AG04449 (cell line): ENCODE measurements around the gene KIAA0513.
A peak's percentile ranks its signal among the peaks of the same experiment; 100 is the strongest.

Experiments used
- CTCF ChIA-PET: fragments of 350-600 bp; formaldehyde crosslinking; extraction: SDS; loops from one replicate; lab custom pipeline; 2021; ENCODE audit warnings: antibody characterized with exemption; lab: Yijun Ruan, JAX
- POLR2A ChIA-PET: fragments of 400-600, 350-600 bp; formaldehyde crosslinking; extraction: SDS; loops from one replicate; lab custom pipeline; 2020; ENCODE audit warnings: antibody characterized with exemption, inconsistent platforms; lab: Yijun Ruan, JAX
- DNase-seq: peaks from one replicate; pipeline ENCODE4 v3.0.0-alpha.2; 2010; ENCODE audit warnings: low read depth, low spot score
- H3K4me3 ChIP-seq: 2 replicates; pipeline ENCODE4 v1.5.1; 2011; ENCODE audit warnings: low read depth, mild to moderate bottlenecking, control low read depth, low read length
- TF ChIP-seq, protein P1 (sequence below): IDR thresholded peaks from one replicate; pipeline ENCODE4 v1.5.1; 2011; ENCODE audit warnings: mild to moderate bottlenecking, moderate library complexity, low read length, control low read depth, inconsistent platforms; ENCODE audit not compliant: insufficient read depth; ENCODE audit errors: missing control alignments

Gene KIAA0513

GRCh38 chr16:85018529-85019236, 8.9 kb upstream of the KIAA0513 start:
- TF ChIP-seq, protein P1, sequence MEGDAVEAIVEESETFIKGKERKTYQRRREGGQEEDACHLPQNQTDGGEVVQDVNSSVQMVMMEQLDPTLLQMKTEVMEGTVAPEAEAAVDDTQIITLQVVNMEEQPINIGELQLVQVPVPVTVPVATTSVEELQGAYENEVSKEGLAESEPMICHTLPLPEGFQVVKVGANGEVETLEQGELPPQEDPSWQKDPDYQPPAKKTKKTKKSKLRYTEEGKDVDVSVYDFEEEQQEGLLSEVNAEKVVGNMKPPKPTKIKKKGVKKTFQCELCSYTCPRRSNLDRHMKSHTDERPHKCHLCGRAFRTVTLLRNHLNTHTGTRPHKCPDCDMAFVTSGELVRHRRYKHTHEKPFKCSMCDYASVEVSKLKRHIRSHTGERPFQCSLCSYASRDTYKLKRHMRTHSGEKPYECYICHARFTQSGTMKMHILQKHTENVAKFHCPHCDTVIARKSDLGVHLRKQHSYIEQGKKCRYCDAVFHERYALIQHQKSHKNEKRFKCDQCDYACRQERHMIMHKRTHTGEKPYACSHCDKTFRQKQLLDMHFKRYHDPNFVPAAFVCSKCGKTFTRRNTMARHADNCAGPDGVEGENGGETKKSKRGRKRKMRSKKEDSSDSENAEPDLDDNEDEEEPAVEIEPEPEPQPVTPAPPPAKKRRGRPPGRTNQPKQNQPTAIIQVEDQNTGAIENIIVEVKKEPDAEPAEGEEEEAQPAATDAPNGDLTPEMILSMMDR: no peak

GRCh38 chr16:85019659-85020245, 7.8 kb upstream of the KIAA0513 start:
- no peak overlapping the region for H3K4me3 ChIP-seq
- ChIA-PET POLR2A (interaction anchor here (0.6 kb wide), 1 partner anchor 34 kb away, joined by 6 read pairs; no protein-coding TSS in a partner anchor), CTCF (no interaction called here)
- TF ChIP-seq, protein P1: no peak
- DNase-seq: no peak

More at GRCh38 chr16:85018529-85019236, 8.9 kb upstream of the KIAA0513 start:
- CTCF ChIA-PET: no interaction called here
- POLR2A ChIA-PET: no interaction called here
- DNase-seq: no peak
- H3K4me3 ChIP-seq: no peak overlapping the region

- CTCF ChIA-PET: interaction anchor here (0.8 to 2.6 kb wide), 8 partner anchors 10 to 61 kb away, joined by 3 to 18 read pairs (median 4); no protein-coding TSS in a partner anchor
- TF ChIP-seq, protein P1: no peak
- H3K4me3 ChIP-seq: no peak overlapping the region
- POLR2A ChIA-PET: interaction anchor here (2.4 kb wide), 1 partner anchor 15 kb away, joined by 15 read pairs; the partner anchor contains the start of gene ZDHHC7
- DNase-seq: no peak
These were observed 1.6 kb upstream of the KIAA0513 start for GRCh38 chr16:85025781-85026653.

GRCh38 chr16:85026703-85027102, 892 bp upstream of the KIAA0513 start:
- peak overlapping the region; percentile 81 for H3K4me3 ChIP-seq
- TF ChIP-seq, protein P1: no peak
- POLR2A ChIA-PET: interaction anchor here (1.3 to 2.4 kb wide), 3 partner anchors 15 to 46 kb away, joined by 4 to 15 read pairs (median 5); partner anchors contain the start of gene ZDHHC7

GRCh38 chr16:85027958-85028684, 526 bp downstream of the KIAA0513 start:
- H3K4me3 ChIP-seq: peak overlapping the region; percentile 81
- ChIA-PET POLR2A (interaction anchor here (1.3 to 2.4 kb wide), 3 partner anchors 17 to 45 kb away, joined by 4 to 15 read pairs (median 5); partner anchors contain the start of gene ZDHHC7), CTCF (interaction anchor here (0.9 to 2.6 kb wide), 12 partner anchors 15 to 356 kb away, joined by 3 to 18 read pairs (median 4); no protein-coding TSS in a partner anchor)
- DNase-seq: no peak
- TF ChIP-seq, protein P1: peak; percentile 38

More at GRCh38 chr16:85026703-85027102, 892 bp upstream of the KIAA0513 start:
- DNase-seq: no peak
- CTCF ChIA-PET: interaction anchor here (0.6 to 2.6 kb wide), 16 partner anchors 10 to 419 kb away, joined by 3 to 18 read pairs (median 3); no protein-coding TSS in a partner anchor
